Gastrocnemius medialis (tissue), 4 donors: ENCODE results near the gene RABGAP1L. TPM values are rescaled to one million over a fixed set of nuclear protein-coding genes. Genes with fewer than 3 reads are reported as not detected.
A peak's percentile ranks its signal among the peaks of the same experiment; 100 is the strongest.

Experiments used
- ATAC-seq, 2 donors: fragments of 150-250 bp; one replicate each; pipeline ENCODE4 v1.9.1; 2016
- DNase-seq, 2 donors: peaks; one replicate each; pipeline ENCODE4 v3.0.0-alpha.2; 2019
- H3K27ac ChIP-seq, 4 donors: fragments of 200-600 bp; sonication (generic); 1 replicate in 1 of 4; 2 replicates in 3 of 4; pipeline ENCODE4 v1.5.1; 2016 to 2018; ENCODE audit warnings: mild to moderate bottlenecking in 2 of 4, moderate library complexity in 1 of 4
- H3K27me3 ChIP-seq, 3 donors: fragments of 200-600 bp; sonication (generic) in 2 of 3; 1 replicate in 1 of 3; 2 replicates in 2 of 3; pipeline versions ENCODE4 v1.5.1 to v1.6.0; 2016 to 2019; ENCODE audit warnings: mild to moderate bottlenecking in 1 of 3, moderate library complexity in 1 of 3
- H3K36me3 ChIP-seq, 2 donors: fragments of 200-600 bp; sonication (generic) in 1 of 2; one replicate each; pipeline ENCODE4 v1.5.1; 2017 to 2018
- H3K4me1 ChIP-seq, 2 donors: fragments of 200-600 bp; sonication (generic) in 1 of 2; one replicate each; pipeline ENCODE4 v1.5.1; 2016 to 2017; ENCODE audit warnings: mild to moderate bottlenecking in 2 of 2
- H3K4me3 ChIP-seq, 4 donors: fragments of 200-600 bp; sonication (generic) in 3 of 4; 1 replicate in 1 of 4; 2 replicates in 3 of 4; pipeline ENCODE4 v1.5.1; 2016 to 2019; ENCODE audit warnings: mild to moderate bottlenecking in 2 of 4
- H3K9me3 ChIP-seq, 3 donors: fragments of 200-600 bp; sonication (generic) in 2 of 3; 1 replicate in 1 of 3; 2 replicates in 2 of 3; pipeline ENCODE4 v1.5.1; 2016 to 2019
- CTCF ChIP-seq, 5 experiments: fragments of 450-650 bp in 3 of 5; fragments of 200-600 bp in 2 of 5; sonication (generic) in 2 of 5; IDR thresholded peaks in 4 of 5; conservative IDR thresholded peaks in 1 of 5; 1 replicate in 4 of 5; 2 replicates in 1 of 5; pipeline ENCODE4 v1.5.1; 2016 to 2019; ENCODE audit warnings: antibody characterized with exemption in 5 of 5, mild to moderate bottlenecking in 3 of 5, moderate library complexity in 3 of 5
- POLR2A ChIP-seq, 2 donors: fragments of 450-650 bp; IDR thresholded peaks; one replicate each; pipeline ENCODE4 v1.6.1; 2017; ENCODE audit warnings: antibody characterized with exemption in 2 of 2, mild to moderate bottlenecking in 2 of 2, moderate library complexity in 2 of 2
- in situ Hi-C, 4 donors: fragments of 200-750 bp; cut with MboI; loops; one replicate each; pipeline versions ENCODE4 v1.15.0 to v1.8.0; 2017; ENCODE audit warnings: low sequenced_read_pairs in 4 of 4
- intact Hi-C: fragments of 100-400 bp; cut with DNase I; formaldehyde crosslinking; loops from one replicate; pipeline ENCODE4 v1.15.1; 2023; ENCODE audit warnings: low total_unique reads
- total RNA-seq, 4 donors: library from RNA; depleted of rRNA; stranded (reverse); fragments of >200 nt; gene quantifications; one replicate each; pipeline versions ENCODE4 v1.1.0 to v1.2.3, GENCODE V29; 2016

The RABGAP1L gene
- total RNA-seq, 4 donors from 2014 or later, result 8.8 to 22.2 (median 14.9) TPM

GRCh38 chr1:174239541-174239940 is 80.2 kb downstream of the RABGAP1L start:
- Histone ChIP-seq H3K27me3 (no peaks in the 10 kb centered on the region), H3K36me3 (no peaks in the 10 kb centered on the region), H3K4me3 (no peak overlapping the region), H3K27ac (no peak overlapping the region), H3K9me3 (no peaks in the 10 kb centered on the region), H3K4me1 (peaks cover 0 to 13% of the 10 kb centered on the region in 2 donors)
- ATAC-seq (no peak), DNase-seq (no peak)
- intact Hi-C loops, result no loop called here
- TF ChIP-seq CTCF (IDR thresholded peaks at IDR 0.05 in 4 of 5, conservative IDR thresholded peaks at IDR 0.05 in 1 of 5) (no peak), POLR2A (IDR thresholded peaks at IDR 0.05) (no peak)
- in situ Hi-C loops, result no loop called here

GRCh38 chr1:174242856-174243255 is 83.5 kb downstream of the RABGAP1L start:
- peaks cover 0 to 13% of the 10 kb centered on the region in 2 donors for H3K4me1 ChIP-seq
- DNase-seq (no peak), ATAC-seq (no peak)
- no peaks in the 10 kb centered on the region for H3K9me3 ChIP-seq
- in situ Hi-C loops (no loop called here), intact Hi-C loops (no loop called here)
- no peak for TF ChIP-seq POLR2A (IDR thresholded peaks at IDR 0.05)
- no peak for TF ChIP-seq CTCF (IDR thresholded peaks at IDR 0.05 in 4 of 5, conservative IDR thresholded peaks at IDR 0.05 in 1 of 5)
- H3K4me3 ChIP-seq, result no peak overlapping the region
- H3K36me3 ChIP-seq, result no peaks in the 10 kb centered on the region
- H3K27me3 ChIP-seq, result no peaks in the 10 kb centered on the region
- H3K27ac ChIP-seq, result no peak overlapping the region

- no peak for TF ChIP-seq CTCF (IDR thresholded peaks at IDR 0.05 in 4 of 5, conservative IDR thresholded peaks at IDR 0.05 in 1 of 5)
- no peak for TF ChIP-seq POLR2A (IDR thresholded peaks at IDR 0.05)
- peaks cover 0 to 13% of the 10 kb centered on the region in 2 donors for H3K4me1 ChIP-seq
- no peaks in the 10 kb centered on the region for H3K9me3 ChIP-seq
- DNase-seq, result peak in 1 of 2 donors; percentile 13
- H3K27me3 ChIP-seq, result no peaks in the 10 kb centered on the region
- no peak overlapping the region for H3K27ac ChIP-seq
- no peaks in the 10 kb centered on the region for H3K36me3 ChIP-seq
- ATAC-seq, result peak; percentile 61 to 74
- in situ Hi-C loops (no loop called here), intact Hi-C loops (no loop called here)
- H3K4me3 ChIP-seq, result peak overlapping the region in 1 of 4 donors; percentile 12
Measured at GRCh38 chr1:174243451-174244000, 84.2 kb downstream of the RABGAP1L start.

DNA sequence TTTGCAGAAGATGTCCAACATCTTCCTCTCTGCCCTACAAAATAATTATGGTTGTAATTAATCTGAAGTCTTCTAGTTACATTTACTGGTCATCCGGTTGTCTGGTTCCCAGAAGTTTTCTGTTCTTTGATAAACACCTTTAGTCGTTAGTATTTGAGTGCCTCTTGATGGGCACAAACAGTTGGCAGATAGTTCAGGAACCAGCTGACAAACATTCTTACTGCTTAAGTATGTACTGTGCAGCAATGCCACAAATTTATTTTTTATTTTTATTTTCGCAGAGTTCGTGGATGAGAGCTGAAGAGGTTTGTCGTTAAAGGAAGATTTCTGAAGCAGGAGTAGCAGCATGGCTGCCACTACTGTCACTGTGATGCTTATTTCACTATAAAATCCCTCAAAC is 84.7 kb downstream of the RABGAP1L start:
- Histone ChIP-seq H3K4me3 (no peak overlapping the region), H3K9me3 (no peaks in the 10 kb centered on the region), H3K36me3 (no peaks in the 10 kb centered on the region), H3K4me1 (peaks cover 0 to 13% of the 10 kb centered on the region in 2 donors), H3K27ac (no peak overlapping the region), H3K27me3 (no peaks in the 10 kb centered on the region)
- DNase-seq (no peak), ATAC-seq (no peak)
- no peak for TF ChIP-seq POLR2A (IDR thresholded peaks at IDR 0.05)
- no peak for TF ChIP-seq CTCF (IDR thresholded peaks at IDR 0.05 in 4 of 5, conservative IDR thresholded peaks at IDR 0.05 in 1 of 5)
- intact Hi-C loops, result no loop called here
- in situ Hi-C loops, result no loop called here

GRCh38 chr1:174247472-174247871 is 88.2 kb downstream of the RABGAP1L start:
- DNase-seq (no peak), ATAC-seq (no peak)
- no peaks in the 10 kb centered on the region for H3K36me3 ChIP-seq

More at GRCh38 chr1:174247472-174247871, 88.2 kb downstream of the RABGAP1L start:
- H3K27ac ChIP-seq, result no peak overlapping the region
- no peaks in the 10 kb centered on the region for H3K9me3 ChIP-seq
- H3K4me1 ChIP-seq, result peaks cover 0 to 13% of the 10 kb centered on the region in 2 donors
- no peaks in the 10 kb centered on the region for H3K27me3 ChIP-seq
- in situ Hi-C loops (no loop called here), intact Hi-C loops (no loop called here)
- H3K4me3 ChIP-seq, result no peak overlapping the region
- TF ChIP-seq POLR2A (IDR thresholded peaks at IDR 0.05) (no peak), CTCF (IDR thresholded peaks at IDR 0.05 in 4 of 5, conservative IDR thresholded peaks at IDR 0.05 in 1 of 5) (no peak)
